Activated T-helper 1 cell treated with anti-CD3 and anti-CD28 coated beads, Interleukin-12 subunit alpha, Interleukin-12 subunit beta, Interleukin-2, Interleukin-4 antibody, amounts not matched to agents 30 ng/mL and 10 ng/mL and 1 ng/mL, durations not matched to agents 14 hours and 24 hours and 36 hours (primary cell): ENCODE results near the gene MGA. TPM values are rescaled to one million over a fixed set of nuclear protein-coding genes. Genes with fewer than 3 reads are reported as not detected.

Source experiments
- DNase-seq: peaks from one replicate; pipeline ENCODE4 v3.0.0; 2021; ENCODE audit warnings: low spot score
- H3K27ac Mint-ChIP-seq: one replicate; pipeline ENCODE4 v1.8.0; 2021; ENCODE audit warnings: mild to moderate bottlenecking, mixed read lengths
- H3K27me3 Mint-ChIP-seq: one replicate; pipeline ENCODE4 v1.8.0; 2022; ENCODE audit warnings: mild to moderate bottlenecking, moderate library complexity, mixed read lengths; ENCODE audit not compliant: insufficient read depth
- H3K36me3 Mint-ChIP-seq: one replicate; pipeline ENCODE4 v1.8.0; 2021; ENCODE audit warnings: low read depth, mixed read lengths
- H3K4me1 Mint-ChIP-seq: one replicate; pipeline ENCODE4 v1.8.0; 2021; ENCODE audit warnings: low read depth, mixed read lengths
- H3K4me3 Mint-ChIP-seq: one replicate; pipeline ENCODE4 v1.8.0; 2021; ENCODE audit warnings: mild to moderate bottlenecking, moderate library complexity, mixed read lengths
- H3K9me3 Mint-ChIP-seq: one replicate; pipeline ENCODE4 v1.8.0; 2021; ENCODE audit warnings: mixed read lengths
- intact Hi-C: fragments of 100-400 bp; cut with micrococcal nuclease; formaldehyde crosslinking; loops from one replicate; pipeline ENCODE4 v1.15.1; 2024
- total RNA-seq: library from RNA; stranded (reverse); gene quantifications from 2 replicates; pipeline ENCODE4 v1.2.3, GENCODE V29; 2022

The MGA gene
- total RNA-seq, 1 donor from 2014 or later = 38.8 TPM

DNA sequence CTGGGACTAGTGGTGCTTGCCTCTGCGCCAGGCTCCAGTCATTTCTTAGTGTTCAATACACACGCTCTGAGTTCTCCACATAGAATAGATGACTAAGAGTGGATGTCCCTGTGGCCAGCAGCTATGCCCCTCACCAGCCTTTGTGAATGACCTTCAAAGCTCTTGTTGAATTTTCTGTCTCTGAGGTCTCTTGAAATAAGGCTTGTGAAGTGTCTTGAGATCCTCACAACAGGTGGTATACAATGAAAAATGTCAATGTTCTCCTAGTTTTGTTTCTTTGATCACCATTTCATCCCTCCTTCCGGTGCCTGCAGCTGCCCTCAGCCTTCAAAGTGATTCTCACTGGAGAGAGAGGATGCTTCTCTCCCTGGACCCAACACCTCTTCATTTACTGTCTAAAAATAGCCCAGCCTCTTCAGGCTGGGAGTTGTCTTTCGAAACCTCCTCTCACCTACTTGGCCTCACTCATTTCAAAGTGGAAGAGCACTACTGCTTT is 119.5 kb downstream of the MGA start:
- Mint-ChIP-seq H3K36me3 (peaks cover 21% of the 10 kb centered on the region), H3K27ac (peak overlapping the region; percentile 60), H3K4me1 (peaks cover 66% of the 10 kb centered on the region), H3K27me3 (peaks cover 2% of the 10 kb centered on the region), H3K9me3 (no peaks in the 10 kb centered on the region), H3K4me3 (peak overlapping the region; percentile 25)
- intact Hi-C loops = loop anchor here (5.0 kb wide), 1 partner anchor 157 kb away; no protein-coding TSS in a partner anchor
- DNase-seq = no peak

DNA sequence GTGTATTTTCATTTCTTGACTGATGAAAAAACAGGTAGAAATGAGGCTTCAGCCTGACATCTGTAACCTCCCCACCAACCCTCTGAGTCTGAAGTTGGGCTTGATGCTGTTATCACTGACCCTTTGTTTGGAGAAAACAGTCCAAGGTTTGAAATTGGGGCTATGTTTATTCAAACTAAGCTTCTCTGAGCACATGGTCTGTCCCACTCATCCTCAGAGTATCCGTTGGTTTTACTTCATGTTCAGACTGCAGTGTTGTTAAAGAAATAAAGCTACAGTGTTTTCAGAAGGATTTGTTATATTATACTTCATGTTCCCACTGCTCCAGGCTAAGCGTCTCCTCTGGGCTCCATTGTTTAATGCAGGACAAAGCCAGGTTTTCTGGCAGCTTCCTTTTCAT is 120.1 kb downstream of the MGA start:
- intact Hi-C loops = no loop called here
- peaks cover 61% of the 10 kb centered on the region for H3K4me1 Mint-ChIP-seq
- H3K4me3 Mint-ChIP-seq = peak overlapping the region; percentile 25

GRCh38 chr15:41780727-41781126 is 120.5 kb downstream of the MGA start:
- DNase-seq = no peak
- Mint-ChIP-seq H3K4me3 (no peak overlapping the region), H3K9me3 (no peaks in the 10 kb centered on the region), H3K27me3 (peaks cover 2% of the 10 kb centered on the region), H3K4me1 (peaks cover 56% of the 10 kb centered on the region), H3K27ac (no peak overlapping the region), H3K36me3 (peaks cover 23% of the 10 kb centered on the region)
- intact Hi-C loops = no loop called here

More for the DNA sequence above, 120.1 kb downstream of the MGA start:
- no peak for DNase-seq
- H3K36me3 Mint-ChIP-seq = peaks cover 23% of the 10 kb centered on the region
- no peaks in the 10 kb centered on the region for H3K9me3 Mint-ChIP-seq
- no peak overlapping the region for H3K27ac Mint-ChIP-seq
- peaks cover 2% of the 10 kb centered on the region for H3K27me3 Mint-ChIP-seq

GRCh38 chr15:41782371-41783282 is 122.4 kb downstream of the MGA start:
- peaks cover 2% of the 10 kb centered on the region for H3K27me3 Mint-ChIP-seq
- intact Hi-C loops = no loop called here
- peaks cover 37% of the 10 kb centered on the region for H3K4me1 Mint-ChIP-seq
- no peak overlapping the region for H3K4me3 Mint-ChIP-seq
- H3K27ac Mint-ChIP-seq = no peak overlapping the region
- H3K9me3 Mint-ChIP-seq = no peaks in the 10 kb centered on the region
- H3K36me3 Mint-ChIP-seq = peaks cover 21% of the 10 kb centered on the region
- no peak for DNase-seq

DNA sequence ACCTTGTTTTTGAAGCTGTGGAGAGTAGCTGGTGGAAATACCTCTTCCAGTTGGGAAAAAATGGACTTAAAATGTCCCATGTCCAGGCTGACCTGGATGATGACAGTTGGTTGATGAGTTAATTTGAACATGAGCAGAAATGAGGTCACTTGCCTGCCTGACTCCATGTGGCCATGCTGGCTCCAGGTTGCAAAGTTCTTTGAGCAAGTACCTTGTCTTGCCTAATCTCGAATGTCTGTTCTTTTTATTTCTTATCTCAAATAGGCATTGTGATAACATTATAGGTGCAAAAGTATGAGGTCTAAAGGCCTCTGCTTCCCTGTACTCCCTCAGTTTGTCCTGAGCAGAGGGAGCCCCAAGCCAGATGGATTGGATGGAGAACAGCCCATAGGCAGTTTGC is 123.1 kb downstream of the MGA start:
- intact Hi-C loops = no loop called here
- no peak overlapping the region for H3K27ac Mint-ChIP-seq
- DNase-seq = no peak
- H3K27me3 Mint-ChIP-seq = peaks cover 2% of the 10 kb centered on the region
- peaks cover 21% of the 10 kb centered on the region for H3K36me3 Mint-ChIP-seq
- no peaks in the 10 kb centered on the region for H3K9me3 Mint-ChIP-seq
- H3K4me3 Mint-ChIP-seq = no peak overlapping the region
- H3K4me1 Mint-ChIP-seq = peaks cover 33% of the 10 kb centered on the region

DNA sequence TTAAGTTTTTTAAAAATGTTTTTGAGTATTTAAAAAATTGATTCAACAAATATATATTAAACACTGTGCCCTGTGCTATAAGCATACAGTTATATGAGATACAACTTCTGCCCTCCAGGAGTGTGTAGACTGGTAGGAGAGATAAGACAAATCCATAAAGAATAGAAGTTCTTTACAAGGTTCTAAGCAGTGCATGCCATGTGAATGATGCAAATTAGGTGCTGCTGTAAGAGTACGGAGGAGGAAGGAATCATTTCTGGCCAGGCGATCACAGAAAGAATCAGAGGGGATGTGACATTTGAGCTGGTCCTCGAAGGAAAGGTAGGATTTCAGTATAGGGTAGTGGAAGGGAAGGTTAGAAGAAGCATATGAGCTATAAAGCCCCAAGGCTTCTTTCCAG is 128.1 kb downstream of the MGA start:
- Mint-ChIP-seq H3K27me3 (no peaks in the 10 kb centered on the region), H3K4me1 (peaks cover 47% of the 10 kb centered on the region), H3K9me3 (no peaks in the 10 kb centered on the region), H3K4me3 (no peak overlapping the region), H3K36me3 (peaks cover 7% of the 10 kb centered on the region), H3K27ac (no peak overlapping the region)
- no peak for DNase-seq
- intact Hi-C loops = no loop called here

DNA sequence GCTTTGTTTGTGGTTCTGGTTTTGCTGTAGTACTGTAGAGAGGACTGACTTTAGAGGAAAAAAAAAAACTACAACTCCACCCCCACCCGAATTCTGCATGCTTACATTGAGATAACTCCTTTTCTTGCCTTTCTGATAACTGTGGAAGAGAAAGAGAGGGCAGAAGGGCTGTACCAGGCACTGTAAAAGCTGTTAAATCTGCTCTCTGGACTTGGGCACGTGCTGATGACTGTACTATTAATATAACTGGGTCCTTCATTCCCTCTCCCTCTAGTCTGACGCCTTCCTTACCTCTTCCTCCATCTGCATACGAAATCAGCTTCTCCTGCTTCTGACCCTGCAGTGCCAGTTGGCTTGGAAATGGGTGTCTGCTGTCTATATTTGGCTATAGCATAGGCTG is 129.0 kb downstream of the MGA start:
- Mint-ChIP-seq H3K27ac (no peak overlapping the region), H3K4me1 (peaks cover 46% of the 10 kb centered on the region)

DNA sequence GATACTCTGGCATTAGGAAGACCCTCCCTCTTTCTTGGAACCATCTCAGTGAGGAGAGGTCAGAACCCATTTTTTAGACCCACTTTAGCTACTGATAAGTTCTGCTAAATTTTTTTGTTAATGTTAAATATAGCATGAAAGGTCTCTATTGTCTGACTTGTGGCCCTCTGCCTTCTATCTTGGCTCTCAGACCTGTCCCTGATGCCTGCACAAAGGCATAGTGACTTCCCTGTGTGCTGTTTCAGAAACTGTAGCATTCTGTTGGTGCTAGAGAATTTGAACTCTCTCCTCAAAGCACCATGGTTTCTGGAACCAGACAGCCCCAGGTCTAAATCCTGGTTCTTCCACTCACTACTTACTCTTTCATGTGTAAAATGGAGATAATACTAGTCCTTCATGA is 129.5 kb downstream of the MGA start:
- H3K9me3 Mint-ChIP-seq = no peaks in the 10 kb centered on the region
- intact Hi-C loops = loop anchor here (2.0 kb wide), 1 partner anchor 21 kb away; no protein-coding TSS in a partner anchor
- H3K4me3 Mint-ChIP-seq = no peak overlapping the region
- no peak for DNase-seq
- H3K36me3 Mint-ChIP-seq = peaks cover 2% of the 10 kb centered on the region
- no peaks in the 10 kb centered on the region for H3K27me3 Mint-ChIP-seq
- peaks cover 46% of the 10 kb centered on the region for H3K4me1 Mint-ChIP-seq
- H3K27ac Mint-ChIP-seq = no peak overlapping the region

More for the DNA sequence above, 129.0 kb downstream of the MGA start:
- H3K27me3 Mint-ChIP-seq = no peaks in the 10 kb centered on the region
- no peaks in the 10 kb centered on the region for H3K9me3 Mint-ChIP-seq
- H3K4me3 Mint-ChIP-seq = no peak overlapping the region
- H3K36me3 Mint-ChIP-seq = peaks cover 2% of the 10 kb centered on the region
- DNase-seq = no peak
- intact Hi-C loops = no loop called here

- intact Hi-C loops = loop anchor here (2.0 kb wide), 1 partner anchor 21 kb away; no protein-coding TSS in a partner anchor
- H3K36me3 Mint-ChIP-seq = peaks cover 1% of the 10 kb centered on the region
- H3K9me3 Mint-ChIP-seq = no peaks in the 10 kb centered on the region
- H3K27ac Mint-ChIP-seq = no peak overlapping the region
- H3K4me1 Mint-ChIP-seq = peaks cover 48% of the 10 kb centered on the region
- no peaks in the 10 kb centered on the region for H3K27me3 Mint-ChIP-seq
- no peak for DNase-seq
- H3K4me3 Mint-ChIP-seq = no peak overlapping the region
Observed at GRCh38 chr15:41790169-41790568, 130.0 kb downstream of the MGA start.

- no peak for DNase-seq
- H3K9me3 Mint-ChIP-seq = no peaks in the 10 kb centered on the region
- intact Hi-C loops = loop anchor here (2.0 kb wide), 1 partner anchor 20 kb away; no protein-coding TSS in a partner anchor
- peak overlapping the region; percentile 63 for H3K4me3 Mint-ChIP-seq
- peak overlapping the region; percentile 88 for H3K27ac Mint-ChIP-seq
- H3K4me1 Mint-ChIP-seq = peaks cover 51% of the 10 kb centered on the region
- no peaks in the 10 kb centered on the region for H3K36me3 Mint-ChIP-seq
- H3K27me3 Mint-ChIP-seq = no peaks in the 10 kb centered on the region
Observed at GRCh38 chr15:41790756-41791546, 130.7 kb downstream of the MGA start.

GRCh38 chr15:41791547-41791937 is 131.3 kb downstream of the MGA start:
- Mint-ChIP-seq H3K27ac (no peak overlapping the region), H3K36me3 (no peaks in the 10 kb centered on the region), H3K4me3 (peak overlapping the region; percentile 63), H3K9me3 (no peaks in the 10 kb centered on the region), H3K27me3 (no peaks in the 10 kb centered on the region), H3K4me1 (peaks cover 57% of the 10 kb centered on the region)
- DNase-seq = no peak
- intact Hi-C loops = loop anchor here (2.0 kb wide), 1 partner anchor 19 kb away; no protein-coding TSS in a partner anchor

GRCh38 chr15:41792000-41792637 is 131.9 kb downstream of the MGA start:
- no peaks in the 10 kb centered on the region for H3K36me3 Mint-ChIP-seq
- H3K27me3 Mint-ChIP-seq = no peaks in the 10 kb centered on the region
- H3K4me3 Mint-ChIP-seq = no peak overlapping the region
- H3K4me1 Mint-ChIP-seq = peaks cover 57% of the 10 kb centered on the region
- intact Hi-C loops = loop anchor here (2.0 kb wide), 1 partner anchor 19 kb away; no protein-coding TSS in a partner anchor
- H3K9me3 Mint-ChIP-seq = no peaks in the 10 kb centered on the region
- no peak overlapping the region for H3K27ac Mint-ChIP-seq
- DNase-seq = no peak
